T-helper 2 cell treated with Interferon-gamma antibody and Interleukin-4, amounts not matched to agents 100 ng/mL and 5 ng/mL, for 36 hours (primary cell): ENCODE results near the gene DOCK3. TPM values are rescaled to one million over a fixed set of nuclear protein-coding genes. Genes with fewer than 3 reads are reported as not detected.
"Not testable (repeated sequence)": the region's sequence is repeated elsewhere in the genome, so short reads cannot be mapped to it uniquely, and the experiment has no call there.

Source experiments
- intact Hi-C: fragments of 100-400 bp; cut with micrococcal nuclease; formaldehyde crosslinking; loops from one replicate; pipeline ENCODE4 v1.15.1; 2023
- total RNA-seq: library from RNA; stranded (reverse); gene quantifications from 2 replicates; pipeline ENCODE4 v1.2.3, GENCODE V29; 2022

Gene DOCK3
- total RNA-seq, 1 donor from 2014 or later, result 0.93 TPM

DNA sequence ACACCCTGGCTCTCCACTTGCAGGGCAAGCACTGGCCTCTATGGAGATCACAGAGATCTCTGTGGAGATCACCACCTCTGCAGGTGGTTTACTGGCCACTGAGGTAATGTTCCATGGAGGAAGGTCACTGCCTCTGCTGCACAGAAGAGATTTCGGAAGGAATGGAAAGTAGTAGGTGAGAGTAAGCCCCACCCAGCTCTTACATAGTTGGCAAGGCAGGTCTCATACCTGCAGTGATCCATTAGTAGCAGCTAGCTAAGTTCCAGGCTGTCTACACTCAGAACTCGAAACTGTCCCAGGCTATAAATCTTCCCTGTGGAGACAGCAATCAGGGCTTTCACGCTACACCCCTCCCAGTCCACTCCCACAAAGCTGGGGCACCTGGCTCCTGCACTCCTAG is 516.1 kb downstream of the DOCK3 start:
- intact Hi-C loops, result no loop called here

GRCh38 chr3:51191768-51192167 is 517.0 kb downstream of the DOCK3 start:
- intact Hi-C loops, result no loop called here

- intact Hi-C loops, result no loop called here
Measured at GRCh38 chr3:51198477-51198876, 523.8 kb downstream of the DOCK3 start.

GRCh38 chr3:51199296-51199695 is 524.6 kb downstream of the DOCK3 start:
- intact Hi-C loops, result not testable (repeated sequence)

DNA sequence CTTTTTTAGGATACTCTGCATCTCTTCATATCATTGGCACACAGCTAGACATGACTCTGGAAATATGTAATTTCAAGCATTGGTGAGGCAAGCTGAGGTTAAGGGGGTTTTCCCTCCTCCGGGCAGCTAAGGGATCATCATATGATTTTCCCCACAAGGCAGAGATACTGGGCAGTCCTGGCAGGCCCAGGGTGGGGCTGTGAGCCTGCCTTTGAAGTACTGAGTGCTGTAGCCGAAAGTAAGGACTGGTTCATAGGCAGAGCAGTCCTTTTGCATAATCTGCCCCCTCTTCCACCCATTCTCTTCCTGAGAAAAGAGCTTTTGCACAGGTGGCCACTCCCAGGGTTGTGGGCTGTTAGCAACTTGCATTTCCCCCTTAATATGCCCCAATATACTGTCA is 541.6 kb downstream of the DOCK3 start:
- intact Hi-C loops, result no loop called here

- intact Hi-C loops, result no loop called here
Measured at GRCh38 chr3:51221959-51222358, 547.2 kb downstream of the DOCK3 start.

DNA sequence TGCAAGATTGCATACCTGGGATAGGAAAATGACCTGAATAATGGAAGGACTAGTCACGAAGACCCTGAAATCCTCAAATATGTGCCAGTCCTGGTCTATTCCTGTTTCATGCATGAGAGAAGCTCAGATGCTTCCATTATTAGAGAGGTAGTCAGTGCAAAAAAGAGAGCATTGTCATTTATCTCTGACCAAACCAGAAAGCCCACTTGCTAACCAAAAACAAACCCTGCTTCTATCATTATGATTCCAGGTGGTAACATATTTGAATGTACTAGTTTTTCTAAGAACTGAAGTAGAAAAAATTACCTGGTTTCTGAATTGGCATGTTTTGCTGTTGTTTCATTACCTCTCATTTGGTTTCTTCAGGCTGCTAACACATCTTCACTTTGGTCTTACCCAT is 549.6 kb downstream of the DOCK3 start:
- intact Hi-C loops, result no loop called here

DNA sequence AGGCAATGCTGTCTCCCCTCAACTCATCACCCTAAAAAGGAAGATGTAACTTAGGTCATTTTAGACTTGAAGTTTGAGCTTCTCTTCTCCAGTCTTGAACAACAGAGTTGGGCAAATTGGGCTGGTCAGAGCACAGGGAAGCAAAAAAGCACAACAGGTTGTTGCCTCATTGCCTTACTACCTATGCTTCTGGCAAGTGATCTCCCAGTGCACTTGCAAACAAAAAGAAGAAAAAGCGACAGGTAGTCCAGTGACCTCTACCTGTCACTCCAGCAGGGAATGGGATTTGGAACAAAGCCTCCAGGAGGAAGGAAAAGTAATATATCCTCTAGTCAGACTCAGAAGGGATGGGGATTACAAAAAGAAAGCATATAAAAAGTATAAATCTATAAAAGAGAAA is 550.1 kb downstream of the DOCK3 start:
- intact Hi-C loops, result no loop called here

DNA sequence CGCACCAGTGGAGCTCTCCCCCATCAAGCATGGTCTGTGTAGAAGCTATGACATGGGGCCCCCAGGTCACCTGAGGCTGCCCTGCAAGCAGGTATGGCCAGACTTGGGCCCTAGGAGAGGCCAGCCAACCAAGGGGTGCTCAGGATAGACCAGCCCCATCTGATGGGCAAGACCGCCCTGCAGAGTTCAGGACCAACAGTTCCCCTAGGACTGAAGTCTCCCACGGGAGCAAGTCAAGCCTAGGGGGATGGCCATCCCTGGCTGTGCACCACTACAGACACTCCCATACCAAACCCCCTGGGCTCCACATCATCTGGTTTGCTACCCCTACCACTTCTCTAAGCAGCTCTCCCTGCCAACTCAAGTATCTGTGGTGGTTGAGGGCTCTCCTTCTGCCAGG is 568.2 kb downstream of the DOCK3 start:
- intact Hi-C loops, result no loop called here

DNA sequence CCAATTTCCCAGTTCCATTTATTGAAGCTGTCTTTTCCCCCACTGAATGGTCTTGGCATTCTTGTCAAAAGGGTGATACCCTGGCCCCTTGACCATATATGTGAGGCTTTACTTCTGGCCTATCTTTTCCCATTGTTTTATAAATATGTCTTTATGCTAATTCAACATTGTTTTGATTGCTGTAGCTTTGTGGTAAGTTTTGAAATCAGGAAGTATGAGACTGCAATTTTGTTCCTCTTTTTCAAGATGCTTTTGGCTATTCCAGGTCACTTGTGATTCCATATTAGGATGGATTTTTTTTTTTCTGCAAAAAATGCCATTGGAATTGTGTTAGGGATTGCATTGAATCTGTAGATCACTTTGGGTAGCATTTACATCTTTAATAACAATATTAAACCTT is 569.2 kb downstream of the DOCK3 start:
- intact Hi-C loops, result no loop called here

- intact Hi-C loops, result no loop called here
Measured at GRCh38 chr3:51245867-51246266, 571.1 kb downstream of the DOCK3 start.

GRCh38 chr3:51257870-51258269 is 583.1 kb downstream of the DOCK3 start:
- intact Hi-C loops, result no loop called here

DNA sequence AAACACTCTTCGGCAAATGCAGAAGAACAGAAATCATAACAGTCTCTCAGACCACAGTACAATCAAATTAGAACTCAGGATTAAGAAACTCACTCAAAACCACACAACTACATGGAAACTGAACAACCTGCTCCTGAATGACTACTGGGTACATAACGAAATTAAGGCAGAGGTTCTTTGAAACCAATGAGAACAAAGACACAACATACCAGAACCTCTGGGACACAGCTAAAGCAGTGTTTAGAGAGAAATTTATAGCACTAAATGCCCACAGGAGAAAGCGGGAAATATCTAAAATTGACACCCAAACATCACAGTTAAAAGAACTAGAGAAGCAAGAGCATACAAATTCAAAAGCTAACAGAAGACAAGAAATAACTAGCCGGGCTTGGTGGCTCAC is 589.4 kb downstream of the DOCK3 start:
- intact Hi-C loops, result not testable (repeated sequence)

DNA sequence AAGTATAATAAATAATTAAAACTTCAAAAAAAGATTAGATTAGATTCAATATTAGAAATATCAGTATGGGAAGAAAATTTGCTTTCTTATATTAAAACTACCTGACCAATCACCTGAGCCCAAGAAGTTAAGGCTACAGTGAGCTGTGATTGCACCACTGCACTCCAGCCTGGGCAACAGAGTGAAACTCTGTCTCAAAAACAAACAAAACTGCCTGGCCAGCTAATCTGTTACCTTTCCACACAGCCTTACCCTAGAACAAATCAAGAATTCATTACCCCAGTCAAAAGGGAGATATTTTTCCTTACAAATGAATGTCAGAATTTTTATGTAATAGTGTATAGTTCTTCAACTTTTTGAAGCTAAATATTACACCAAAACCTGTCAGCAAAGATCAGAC is 593.4 kb downstream of the DOCK3 start:
- intact Hi-C loops, result no loop called here

DNA sequence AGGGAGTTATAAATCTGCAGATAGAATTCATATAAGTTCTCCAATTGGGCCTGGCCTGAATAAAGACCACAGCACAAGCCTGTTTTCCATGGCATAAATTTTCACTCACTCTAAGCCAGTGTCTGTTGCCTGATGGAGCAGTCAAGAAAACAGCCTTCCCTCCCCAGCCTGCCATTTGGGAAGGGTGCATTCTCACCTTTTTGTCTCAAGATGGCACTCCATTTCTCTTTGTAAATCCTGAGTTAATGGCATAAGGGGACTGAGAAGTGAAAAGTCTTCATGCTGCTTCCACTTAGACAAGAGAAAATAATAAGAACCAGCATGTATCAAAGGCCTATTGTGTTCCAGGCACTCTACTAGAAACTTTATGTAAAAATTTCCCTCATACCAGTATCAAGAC is 594.7 kb downstream of the DOCK3 start:
- intact Hi-C loops, result no loop called here

- intact Hi-C loops, result no loop called here
Measured at GRCh38 chr3:51270559-51270958, 595.8 kb downstream of the DOCK3 start.

DNA sequence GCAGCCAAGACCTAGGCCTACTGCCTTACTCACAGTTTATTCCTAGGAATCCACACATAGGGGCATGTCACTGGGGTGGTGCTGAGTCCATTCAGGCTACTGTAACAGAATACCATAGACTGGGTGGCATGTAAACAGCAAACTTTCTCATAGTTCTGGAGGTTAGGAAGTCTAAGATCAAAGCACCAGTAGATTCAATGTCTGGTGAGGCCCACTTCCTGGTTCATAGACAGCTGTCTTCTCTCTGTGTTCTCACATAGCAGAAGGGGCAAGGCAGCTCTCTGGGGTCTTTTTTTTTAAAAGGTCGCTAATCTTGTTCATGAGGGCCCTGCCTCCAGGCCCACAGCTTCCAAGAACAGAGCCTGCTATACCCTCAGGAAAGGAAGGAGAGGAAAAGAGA is 596.4 kb downstream of the DOCK3 start:
- intact Hi-C loops, result no loop called here

DNA sequence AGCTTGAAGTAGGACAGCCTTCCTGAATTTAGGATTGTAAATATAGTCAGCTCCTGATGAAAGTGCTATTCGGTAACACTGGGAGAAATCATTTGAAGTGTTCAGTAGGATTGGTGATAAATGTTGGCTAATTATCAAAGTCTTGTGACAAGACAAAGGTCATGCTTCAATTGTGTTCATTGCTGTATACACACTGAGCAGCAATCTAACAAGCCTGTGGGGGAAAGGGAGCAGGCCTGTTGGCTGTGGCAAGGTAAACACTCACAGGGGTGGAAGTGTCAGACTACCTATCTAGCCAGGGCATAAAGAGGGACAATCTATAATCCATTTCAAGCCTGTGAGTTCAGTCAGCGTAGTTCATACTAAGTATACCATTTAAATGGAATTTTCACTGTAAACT is 599.3 kb downstream of the DOCK3 start:
- intact Hi-C loops, result no loop called here

- intact Hi-C loops, result no loop called here
Measured at GRCh38 chr3:51275111-51275805, 600.5 kb downstream of the DOCK3 start.

DNA sequence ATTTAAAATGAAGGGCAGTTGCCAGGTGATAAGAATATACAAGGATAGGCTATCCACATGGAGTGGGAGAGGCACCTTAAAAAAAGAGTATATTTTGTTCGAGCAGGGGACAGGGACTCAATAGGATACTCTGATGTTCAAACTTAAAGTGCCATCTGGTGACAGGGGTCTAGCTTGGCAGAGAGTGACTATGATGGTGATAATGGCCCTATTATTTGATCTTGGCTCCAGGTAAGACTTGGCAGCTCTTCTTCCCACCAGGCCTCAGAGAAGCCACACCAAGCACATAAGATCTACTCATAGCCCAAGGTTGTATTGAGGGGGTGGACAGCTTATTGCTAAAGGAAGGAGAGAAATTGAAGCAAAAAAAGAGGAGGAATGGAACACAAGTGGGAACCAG is 601.3 kb downstream of the DOCK3 start:
- intact Hi-C loops, result no loop called here

DNA sequence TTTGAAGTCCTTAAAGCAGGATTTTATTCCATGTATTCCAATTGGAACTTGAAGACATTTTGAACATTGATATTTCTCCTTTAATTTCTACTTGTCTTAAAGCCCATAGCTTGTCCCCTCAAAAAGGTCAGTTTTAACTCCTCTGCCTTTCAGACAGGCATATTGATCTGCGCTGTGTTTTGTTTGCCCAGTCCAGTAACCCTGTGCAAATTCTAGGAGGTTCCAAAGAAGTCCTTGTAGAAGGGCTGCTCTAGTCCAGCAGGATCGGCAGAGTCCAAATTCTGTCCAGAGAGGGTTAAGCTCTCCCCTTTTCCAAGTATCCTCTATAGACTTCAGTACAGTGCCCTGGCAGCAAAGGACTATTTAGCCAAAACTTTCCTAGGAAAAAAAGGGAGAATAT is 604.7 kb downstream of the DOCK3 start:
- intact Hi-C loops, result no loop called here

GRCh38 chr3:51280176-51280575 is 605.4 kb downstream of the DOCK3 start:
- intact Hi-C loops, result no loop called here

- intact Hi-C loops, result no loop called here
Measured at GRCh38 chr3:51282931-51283330, 608.2 kb downstream of the DOCK3 start.

DNA sequence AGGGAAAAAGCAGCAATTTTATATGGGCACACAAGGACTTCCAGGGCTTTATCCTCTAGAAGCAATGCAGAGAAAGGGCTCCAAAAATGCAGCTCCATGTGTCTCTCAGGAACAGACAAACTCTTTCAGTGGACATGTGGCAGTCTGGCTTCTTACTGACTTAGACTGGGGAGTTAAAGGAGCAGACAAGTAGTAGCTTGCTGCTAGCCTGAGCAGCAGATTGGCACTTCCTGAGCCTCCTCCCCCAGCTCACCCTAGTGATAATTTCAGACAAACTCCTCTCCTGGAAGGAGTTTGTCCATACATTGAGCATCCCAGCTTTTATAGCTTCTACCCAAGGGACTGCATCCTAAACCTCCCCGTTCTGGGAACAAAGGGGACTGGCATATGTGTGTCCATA is 608.7 kb downstream of the DOCK3 start:
- intact Hi-C loops, result no loop called here
